ENCODE measurements around the gene OR1J2.

DNA sequence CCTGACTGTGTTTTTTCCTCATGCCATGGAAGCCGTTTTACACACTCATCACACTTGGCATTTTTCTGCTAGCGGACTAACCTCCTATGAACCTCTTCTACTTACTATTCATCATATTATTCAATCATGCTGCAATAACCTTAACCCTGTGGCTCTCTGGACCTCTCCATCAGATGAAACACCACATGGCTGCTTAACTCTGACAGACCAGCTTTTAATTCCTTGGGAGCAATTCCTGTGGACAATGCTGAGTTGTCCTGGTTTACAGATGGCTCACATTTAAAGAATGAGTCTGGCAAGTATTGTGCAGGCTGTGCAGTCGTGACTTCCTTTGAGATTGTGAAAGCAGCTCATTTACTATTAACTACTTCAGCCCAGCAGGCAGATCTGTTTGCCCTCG lies 41.9 kb upstream of the OR1J2 start:
- TF ChIP-seq, protein P1, sequence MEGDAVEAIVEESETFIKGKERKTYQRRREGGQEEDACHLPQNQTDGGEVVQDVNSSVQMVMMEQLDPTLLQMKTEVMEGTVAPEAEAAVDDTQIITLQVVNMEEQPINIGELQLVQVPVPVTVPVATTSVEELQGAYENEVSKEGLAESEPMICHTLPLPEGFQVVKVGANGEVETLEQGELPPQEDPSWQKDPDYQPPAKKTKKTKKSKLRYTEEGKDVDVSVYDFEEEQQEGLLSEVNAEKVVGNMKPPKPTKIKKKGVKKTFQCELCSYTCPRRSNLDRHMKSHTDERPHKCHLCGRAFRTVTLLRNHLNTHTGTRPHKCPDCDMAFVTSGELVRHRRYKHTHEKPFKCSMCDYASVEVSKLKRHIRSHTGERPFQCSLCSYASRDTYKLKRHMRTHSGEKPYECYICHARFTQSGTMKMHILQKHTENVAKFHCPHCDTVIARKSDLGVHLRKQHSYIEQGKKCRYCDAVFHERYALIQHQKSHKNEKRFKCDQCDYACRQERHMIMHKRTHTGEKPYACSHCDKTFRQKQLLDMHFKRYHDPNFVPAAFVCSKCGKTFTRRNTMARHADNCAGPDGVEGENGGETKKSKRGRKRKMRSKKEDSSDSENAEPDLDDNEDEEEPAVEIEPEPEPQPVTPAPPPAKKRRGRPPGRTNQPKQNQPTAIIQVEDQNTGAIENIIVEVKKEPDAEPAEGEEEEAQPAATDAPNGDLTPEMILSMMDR (conservative IDR thresholded peaks at IDR 0.05; ENCODE audit: low read depth, low read length): no peak
- TF ChIP-seq EZH2 (IDR thresholded peaks at IDR 0.05; ENCODE audit: borderline replicate concordance, low read depth, low read length, poor library complexity, severe bottlenecking): no peak
